GM21717 (cell line): Measurements from ENCODE around the gene HYDIN.

Experiments used
- ATAC-seq: cut with Tn5 transposase; IDR thresholded peaks from one replicate; pipeline ENCODE4 v1.9.1; 2021; ENCODE audit warnings: mild to moderate bottlenecking, moderate library complexity; ENCODE audit not compliant: unreplicated experiment

HYDIN gene

DNA sequence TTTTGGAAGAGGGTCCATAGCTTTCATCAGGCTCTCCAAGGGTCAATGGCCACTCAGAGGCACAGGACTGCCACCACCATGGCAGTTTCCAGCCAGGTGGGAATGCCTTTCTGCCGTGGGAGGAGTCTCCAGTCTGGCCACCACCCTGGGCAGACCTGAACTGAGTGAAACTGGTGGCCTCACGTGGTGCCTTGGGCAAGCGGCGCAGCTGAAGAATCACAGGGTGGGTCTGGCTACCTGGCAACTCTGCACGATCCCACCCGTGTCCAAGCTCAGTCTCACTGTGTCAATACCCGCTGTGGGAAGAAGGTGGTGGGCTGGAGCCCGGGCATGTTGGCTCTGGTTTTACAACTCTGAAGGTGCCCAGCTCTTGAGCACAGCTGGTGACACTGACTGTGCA is 461.4 kb downstream of the HYDIN start:
- no peak for ATAC-seq

DNA sequence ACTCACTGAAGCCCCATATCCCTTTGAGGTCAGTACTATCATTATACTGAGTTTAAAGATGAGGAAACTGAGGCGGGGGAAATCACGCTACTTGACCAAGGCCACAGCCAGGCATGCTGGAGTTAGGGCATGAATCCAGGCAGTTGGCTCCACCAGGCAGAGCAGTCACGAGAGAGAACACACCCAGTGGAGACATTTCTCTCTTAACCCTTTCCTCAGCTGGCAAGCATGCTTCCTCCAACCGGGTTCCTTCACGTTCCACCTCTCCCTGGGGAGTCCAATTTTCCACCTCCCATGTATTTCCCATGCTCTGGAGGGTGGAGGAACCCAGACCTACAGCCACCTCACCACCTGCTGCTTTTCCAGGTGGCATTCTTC is 462.3 kb downstream of the HYDIN start:
- no peak for ATAC-seq

DNA sequence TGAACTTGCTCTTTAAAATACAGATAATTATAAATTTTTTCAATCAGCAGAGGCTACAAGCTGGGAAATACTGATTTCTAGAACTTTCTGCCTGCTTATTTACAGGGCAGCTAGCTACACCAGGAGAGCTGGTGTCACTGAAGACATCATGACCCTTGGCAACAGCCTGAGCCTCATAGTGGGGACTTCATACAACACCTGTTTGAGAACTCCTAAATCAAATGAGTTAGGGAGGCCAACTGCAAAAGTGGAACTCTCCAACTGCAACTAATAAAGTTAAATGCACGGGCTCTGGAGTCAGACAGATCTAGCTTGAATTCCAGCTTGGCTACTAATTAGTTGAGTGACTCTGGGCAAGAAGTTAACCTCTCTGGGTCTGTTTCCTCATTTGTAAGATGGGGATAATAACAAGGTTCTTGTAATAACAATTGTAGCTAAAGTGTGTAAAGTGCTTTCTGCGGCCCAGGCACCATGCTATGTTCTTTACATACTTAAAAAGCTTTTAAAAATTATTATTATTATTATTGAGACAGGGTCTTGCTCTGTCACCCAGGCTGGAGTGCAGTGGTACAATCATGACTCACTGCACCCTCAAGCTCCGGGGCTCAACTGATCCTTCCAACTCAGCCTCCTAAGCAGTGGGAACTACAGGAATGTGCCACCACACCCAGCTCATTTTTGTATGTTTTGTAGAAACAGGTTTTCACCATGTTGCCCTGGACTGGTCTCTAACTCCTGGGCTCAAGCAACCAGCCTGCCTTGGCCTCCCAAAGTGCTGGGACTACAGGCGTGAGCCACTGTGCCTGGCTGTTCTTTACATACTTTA is 462.9 kb downstream of the HYDIN start:
- no peak for ATAC-seq

DNA sequence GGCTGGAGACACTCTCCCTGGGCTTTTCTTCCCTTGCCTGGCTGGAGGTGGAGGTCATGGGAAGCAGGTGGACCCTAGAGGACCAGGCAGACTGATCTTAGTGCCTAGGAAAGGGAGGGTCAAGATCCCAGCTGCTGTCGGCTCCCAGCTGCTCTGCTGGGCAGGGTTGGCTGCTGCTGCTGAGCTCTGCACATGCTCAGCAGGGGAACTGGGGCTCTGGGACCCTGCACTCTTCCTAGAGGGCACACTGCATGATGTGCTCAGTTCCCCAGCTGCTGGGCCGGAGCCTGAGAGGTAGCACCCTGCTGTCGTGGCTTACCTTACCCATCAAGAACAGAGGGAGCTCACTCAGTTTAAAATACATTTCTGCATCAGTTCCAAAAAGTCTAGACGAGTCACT is 463.9 kb downstream of the HYDIN start:
- no peak for ATAC-seq

DNA sequence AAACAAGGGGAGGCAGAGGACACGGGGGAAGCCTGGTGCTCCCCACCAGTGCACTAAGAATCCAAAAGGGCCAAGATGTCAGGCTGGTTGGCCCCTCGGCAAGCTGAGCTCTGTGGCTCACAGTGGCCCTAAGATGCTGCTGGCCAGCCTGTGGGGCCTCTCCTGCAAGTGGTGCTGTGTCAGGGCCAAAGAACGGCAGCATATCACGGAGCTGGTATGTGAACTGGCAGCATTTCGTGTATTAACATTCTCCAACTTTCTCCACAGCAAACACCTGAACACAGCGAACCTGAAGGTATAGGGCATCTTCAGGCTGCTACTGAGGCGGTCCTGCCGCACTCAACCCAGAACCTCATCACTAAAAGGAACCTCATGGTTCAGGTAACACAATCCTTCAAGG is 464.3 kb downstream of the HYDIN start:
- ATAC-seq = no peak

DNA sequence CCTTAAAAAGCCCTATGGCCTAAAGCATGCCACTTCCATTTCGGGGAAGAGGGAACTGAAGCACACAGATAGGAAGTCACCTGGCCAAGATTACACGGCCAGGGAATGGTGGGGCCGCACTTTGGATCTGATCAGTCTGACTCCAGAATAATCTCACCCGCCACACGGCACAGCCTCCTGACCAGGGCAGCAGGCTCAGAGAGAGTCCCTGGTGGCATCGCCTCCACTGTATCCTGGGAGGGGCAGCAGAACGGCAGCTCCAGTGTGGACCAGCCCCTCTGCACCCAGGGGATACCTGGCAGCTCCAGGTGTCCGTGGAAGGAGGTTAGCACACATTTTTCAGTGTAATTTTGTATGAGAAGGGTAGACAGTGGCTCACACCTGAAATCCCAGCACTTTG is 465.0 kb downstream of the HYDIN start:
- no peak for ATAC-seq

DNA sequence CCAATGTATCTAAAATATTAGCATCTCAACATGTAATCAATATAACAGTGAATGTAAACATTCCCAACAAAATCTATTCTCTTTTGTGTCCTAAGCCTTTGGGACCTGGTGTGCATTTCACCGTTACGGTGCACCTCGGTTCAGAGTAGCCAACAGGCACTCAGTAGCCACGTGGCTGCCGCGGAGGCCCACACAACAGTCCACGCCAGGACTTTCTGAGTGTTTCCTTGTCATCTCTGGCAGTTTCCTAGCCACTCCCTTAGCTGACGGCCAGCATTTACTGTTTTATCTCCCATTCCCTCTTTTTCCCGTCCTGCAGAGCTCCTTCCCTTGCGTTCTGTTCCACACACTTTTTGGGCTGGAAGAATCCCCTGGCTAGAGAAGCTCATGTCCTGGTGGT is 465.9 kb downstream of the HYDIN start:
- ATAC-seq = no peak

DNA sequence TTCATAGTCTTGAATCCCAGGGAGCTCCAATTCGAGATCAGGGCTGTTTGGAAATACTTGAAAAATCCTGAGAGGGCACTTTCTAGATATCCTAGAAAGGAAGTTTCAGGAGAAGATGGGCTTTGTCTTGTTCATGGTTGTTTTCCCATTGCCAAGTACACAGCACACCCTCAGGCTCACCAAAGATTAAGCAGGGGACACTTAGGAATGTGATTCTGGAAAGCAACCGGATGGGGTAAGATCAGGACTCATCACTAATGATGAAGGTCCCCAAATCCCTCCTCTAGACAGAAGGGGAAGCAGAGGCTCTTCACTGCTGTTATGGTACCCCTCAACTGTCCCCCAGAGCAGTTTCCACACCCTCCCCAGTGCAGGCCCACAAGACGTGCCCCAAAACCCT is 470.3 kb downstream of the HYDIN start:
- no peak for ATAC-seq

DNA sequence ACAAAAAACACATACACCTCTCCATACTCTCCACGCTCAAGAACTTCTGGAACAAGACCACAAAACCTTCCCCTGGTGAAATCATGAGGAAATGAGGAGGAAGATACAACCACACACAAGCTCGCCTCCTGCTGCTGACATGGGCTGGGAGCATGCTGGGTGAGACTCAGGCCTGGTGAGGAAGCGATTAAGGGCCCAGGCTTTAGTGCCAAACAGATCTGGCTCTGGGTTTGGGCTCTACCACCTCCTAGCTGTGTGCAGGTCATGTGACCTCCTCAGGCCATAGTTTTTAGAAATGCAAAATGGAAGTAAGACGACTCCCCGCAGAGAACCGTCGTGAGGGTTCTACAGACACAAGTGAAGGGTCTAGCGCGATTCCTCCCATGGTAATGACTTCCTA is 470.9 kb downstream of the HYDIN start:
- ATAC-seq = no peak

DNA sequence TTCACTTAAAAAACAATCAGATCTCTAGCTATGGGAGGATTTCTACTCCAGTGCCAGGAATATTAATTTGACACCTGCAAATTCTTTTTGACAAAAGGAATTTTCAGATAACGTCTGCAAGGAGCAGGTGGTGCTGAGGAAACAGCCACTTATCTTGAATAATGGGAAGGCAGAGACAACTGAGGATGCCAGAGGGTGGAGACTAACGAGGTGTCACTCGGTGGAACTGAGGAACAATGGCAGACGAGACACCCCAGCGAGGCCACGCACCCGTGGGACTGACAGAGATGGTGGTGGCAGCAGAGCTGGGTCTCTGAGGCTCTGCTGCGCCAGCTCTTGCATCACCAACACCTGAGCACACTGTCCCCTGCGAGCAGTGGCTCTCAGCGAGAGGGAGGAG is 471.7 kb downstream of the HYDIN start:
- no peak for ATAC-seq
